IPS-20b (cell line): ENCODE measurements around the gene AGBL1.

Experiments
- H3K27ac ChIP-seq: one replicate; pipeline ENCODE4 v1.5.1; 2013; ENCODE audit warnings: low read length
- H3K27me3 ChIP-seq: 2 replicates; pipeline ENCODE4 v1.6.1; 2013; ENCODE audit warnings: mild to moderate bottlenecking, low read length, inconsistent platforms; ENCODE audit not compliant: insufficient read depth
- H3K36me3 ChIP-seq: 2 replicates; pipeline ENCODE4 v1.6.1; 2013; ENCODE audit warnings: low read depth, mild to moderate bottlenecking, inconsistent platforms, low read length, moderate library complexity; ENCODE audit not compliant: insufficient read depth
- H3K4me1 ChIP-seq: 2 replicates; pipeline ENCODE4 v1.6.1; 2013; ENCODE audit warnings: mild to moderate bottlenecking, control low read depth, inconsistent platforms, low read length, moderate library complexity; ENCODE audit not compliant: insufficient read depth
- H3K4me3 ChIP-seq: 2 replicates; pipeline ENCODE4 v1.5.1; 2013; ENCODE audit warnings: mild to moderate bottlenecking, low read length, inconsistent platforms
- H3K9ac ChIP-seq: 2 replicates; pipeline ENCODE4 v1.6.1; 2013; ENCODE audit warnings: low read depth, mild to moderate bottlenecking, inconsistent platforms, low read length, moderate library complexity
- H3K9me3 ChIP-seq: 2 replicates; pipeline ENCODE4 v1.6.1; 2013; ENCODE audit warnings: mild to moderate bottlenecking, low read depth, low read length, inconsistent platforms; ENCODE audit not compliant: insufficient read depth

The AGBL1 gene

DNA sequence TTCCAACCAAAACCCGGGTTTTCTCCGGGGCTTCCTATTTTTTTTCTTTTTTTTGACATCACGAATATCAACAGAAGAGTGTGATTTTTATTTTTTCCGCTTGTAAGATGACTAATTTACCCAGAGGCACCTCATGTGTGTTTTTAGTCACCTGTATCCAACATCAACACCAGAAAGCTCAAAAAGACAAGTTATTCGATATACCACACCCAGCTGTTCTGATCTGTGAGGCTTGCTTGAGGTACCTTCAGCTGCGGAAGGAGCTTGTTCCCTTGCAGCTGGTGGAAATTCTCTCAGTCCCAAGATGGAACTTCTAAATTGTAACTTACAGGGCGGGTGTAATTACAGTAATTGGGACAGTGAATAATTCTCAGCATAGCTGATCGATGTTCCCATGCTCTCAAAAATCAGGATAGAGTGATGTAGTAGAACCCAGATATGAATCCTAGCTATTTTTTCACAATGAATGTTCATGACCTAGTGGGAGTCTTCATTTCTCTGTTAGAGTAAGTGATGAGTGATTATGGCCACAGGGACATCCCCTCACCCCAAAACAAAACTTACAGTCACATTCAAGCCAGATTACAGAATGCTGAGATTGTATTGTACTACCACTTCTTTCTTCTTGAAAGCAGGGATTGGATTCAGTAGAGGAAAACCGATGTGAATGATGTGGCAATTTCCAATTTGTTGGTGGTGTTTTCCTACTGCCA, 232.1 kb downstream of the AGBL1 start:
- Histone ChIP-seq H3K4me1 (0 out of 2 replicates have a peak, but pooled peaks cover 6% of the 10 kb centered on the region), H3K9ac (no peak overlapping the region), H3K27me3 (no peaks in the 10 kb centered on the region), H3K36me3 (no peaks in the 10 kb centered on the region), H3K4me3 (no peak overlapping the region), H3K27ac (no peak overlapping the region), H3K9me3 (peaks cover 3% of the 10 kb centered on the region; the same call in 1 of the 2 replicates)

DNA sequence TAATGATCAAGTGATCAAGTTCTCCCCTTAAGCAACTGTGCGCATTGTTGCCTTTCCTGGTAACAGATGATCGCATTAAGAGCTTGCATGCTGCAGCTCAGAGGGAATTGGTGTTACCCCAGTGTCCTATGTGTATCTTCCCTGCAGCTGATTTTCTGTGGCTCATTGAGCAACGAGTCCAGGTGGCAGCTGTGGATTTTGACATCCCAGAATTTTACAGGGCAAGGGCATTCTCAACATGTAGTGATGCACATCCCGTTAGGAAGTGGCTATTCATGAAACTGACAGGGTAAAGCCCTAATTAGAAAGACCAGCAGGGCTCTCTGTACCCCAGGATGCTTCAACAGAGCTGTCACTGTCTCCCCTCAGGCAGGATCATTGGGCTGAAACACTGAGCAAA, 232.8 kb downstream of the AGBL1 start:
- Histone ChIP-seq H3K36me3 (no peaks in the 10 kb centered on the region), H3K9ac (no peak overlapping the region), H3K27me3 (no peaks in the 10 kb centered on the region), H3K4me1 (0 out of 2 replicates have a peak, but pooled peaks cover 6% of the 10 kb centered on the region), H3K9me3 (peaks cover 3% of the 10 kb centered on the region; the same call in 1 of the 2 replicates), H3K4me3 (no peak overlapping the region), H3K27ac (no peak overlapping the region)

DNA sequence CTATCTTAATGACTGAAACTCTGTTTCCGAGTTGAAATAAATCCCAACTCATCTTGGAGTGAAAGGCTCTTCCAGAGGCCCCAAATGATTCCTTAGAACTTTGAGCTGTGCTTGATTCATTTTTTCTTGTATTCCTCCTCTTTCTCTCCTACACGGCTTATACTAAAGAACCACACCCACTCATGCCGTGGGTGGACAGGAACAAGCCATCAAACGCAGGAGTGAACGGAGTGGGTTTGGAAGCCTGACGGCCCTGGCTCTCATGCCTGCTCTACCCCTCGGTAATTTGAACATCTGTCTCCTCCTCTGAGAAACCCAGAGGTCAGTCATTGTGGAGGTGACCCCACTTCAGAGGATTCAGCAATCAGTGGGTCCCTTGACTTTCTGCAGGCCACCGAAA, 236.5 kb downstream of the AGBL1 start:
- no peak overlapping the region for H3K9ac ChIP-seq
- 0 out of 2 replicates have a peak, but pooled peaks cover 6% of the 10 kb centered on the region for H3K4me1 ChIP-seq
- no peak overlapping the region for H3K4me3 ChIP-seq
- no peaks in the 10 kb centered on the region for H3K27me3 ChIP-seq
- no peaks in the 10 kb centered on the region for H3K9me3 ChIP-seq
- H3K27ac ChIP-seq: no peak overlapping the region
- H3K36me3 ChIP-seq: no peaks in the 10 kb centered on the region

DNA sequence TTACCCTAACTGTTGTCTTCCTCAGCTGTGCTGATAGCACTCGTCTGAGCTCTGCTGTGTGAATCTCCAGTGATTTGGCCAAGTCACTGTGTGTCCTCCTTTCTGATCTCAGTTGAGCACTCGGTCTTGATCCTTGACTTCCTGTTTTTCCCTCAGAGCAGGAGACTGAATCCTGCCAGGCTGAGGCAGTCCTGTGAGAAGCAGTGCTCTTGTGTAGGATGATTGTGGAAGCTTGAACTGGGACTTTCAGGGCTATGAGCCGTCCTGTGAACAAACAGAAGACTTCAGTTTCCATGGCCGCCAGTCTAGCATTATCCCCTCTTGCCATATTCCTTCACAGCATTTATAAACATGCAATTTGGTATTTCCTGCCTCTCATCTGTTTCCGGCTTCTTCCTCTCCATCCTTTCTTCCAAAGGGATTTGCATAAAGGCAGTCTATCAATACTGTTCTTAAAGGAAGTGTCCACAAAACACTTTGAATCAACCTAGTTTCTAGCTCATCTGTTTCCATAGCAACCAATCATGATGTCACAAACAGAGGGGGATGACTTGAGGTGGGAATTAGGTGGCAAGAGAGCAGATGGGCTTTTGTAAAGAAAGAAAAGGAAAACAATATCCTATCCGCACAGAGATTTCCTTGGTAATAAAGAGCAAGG, 237.2 kb downstream of the AGBL1 start:
- H3K27me3 ChIP-seq: no peaks in the 10 kb centered on the region
- H3K9me3 ChIP-seq: no peaks in the 10 kb centered on the region
- H3K4me3 ChIP-seq: no peak overlapping the region
- H3K9ac ChIP-seq: no peak overlapping the region
- H3K36me3 ChIP-seq: no peaks in the 10 kb centered on the region
- H3K4me1 ChIP-seq: 0 out of 2 replicates have a peak, but pooled peaks cover 6% of the 10 kb centered on the region
- H3K27ac ChIP-seq: no peak overlapping the region

GRCh38 chr15:86317384-86317740, 237.7 kb downstream of the AGBL1 start:
- H3K9ac ChIP-seq: no peak overlapping the region

DNA sequence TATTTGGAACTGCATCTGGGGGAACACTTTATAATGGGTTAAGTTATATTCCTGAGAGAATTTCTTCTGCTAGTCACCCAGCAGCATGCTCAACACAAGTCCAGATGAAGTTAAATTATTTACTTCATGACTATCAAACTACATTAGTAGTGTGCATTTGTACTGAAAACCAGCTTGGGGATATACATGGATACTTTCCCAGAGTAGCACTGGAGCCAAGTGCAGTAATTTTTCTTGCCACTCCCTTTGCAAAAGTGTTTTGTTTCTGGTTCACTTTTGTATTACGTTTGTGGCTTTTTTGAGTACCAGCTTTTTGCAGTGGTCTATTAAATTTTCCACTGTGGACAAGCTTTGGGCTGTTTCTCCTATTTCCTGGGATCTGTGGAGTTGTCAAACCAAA, 243.0 kb downstream of the AGBL1 start:
- H3K4me3 ChIP-seq: no peak overlapping the region
- no peak overlapping the region for H3K27ac ChIP-seq
- no peaks in the 10 kb centered on the region for H3K9me3 ChIP-seq
- H3K36me3 ChIP-seq: no peaks in the 10 kb centered on the region
- no peak overlapping the region for H3K9ac ChIP-seq
- H3K4me1 ChIP-seq: no peaks in the 10 kb centered on the region
- no peaks in the 10 kb centered on the region for H3K27me3 ChIP-seq

More at GRCh38 chr15:86317384-86317740, 237.7 kb downstream of the AGBL1 start:
- H3K27ac ChIP-seq: no peak overlapping the region
- H3K9me3 ChIP-seq: no peaks in the 10 kb centered on the region
- H3K36me3 ChIP-seq: no peaks in the 10 kb centered on the region
- no peak overlapping the region for H3K4me3 ChIP-seq
- 0 out of 2 replicates have a peak, but pooled peaks cover 6% of the 10 kb centered on the region for H3K4me1 ChIP-seq
- no peaks in the 10 kb centered on the region for H3K27me3 ChIP-seq

- peaks cover 22% of the 10 kb centered on the region for H3K9me3 ChIP-seq
- no peak overlapping the region for H3K9ac ChIP-seq
- H3K27ac ChIP-seq: no peak overlapping the region
- H3K4me3 ChIP-seq: no peak overlapping the region
- no peaks in the 10 kb centered on the region for H3K27me3 ChIP-seq
- H3K4me1 ChIP-seq: no peaks in the 10 kb centered on the region
- no peaks in the 10 kb centered on the region for H3K36me3 ChIP-seq
Observed at GRCh38 chr15:86327230-86327865, 247.7 kb downstream of the AGBL1 start.

GRCh38 chr15:86328658-86329057, 249.0 kb downstream of the AGBL1 start:
- no peak overlapping the region for H3K4me3 ChIP-seq
- H3K4me1 ChIP-seq: no peaks in the 10 kb centered on the region
- H3K9me3 ChIP-seq: peaks cover 22% of the 10 kb centered on the region
- H3K9ac ChIP-seq: no peak overlapping the region
- H3K27ac ChIP-seq: no peak overlapping the region
- H3K36me3 ChIP-seq: no peaks in the 10 kb centered on the region
- H3K27me3 ChIP-seq: no peaks in the 10 kb centered on the region

GRCh38 chr15:86329311-86330013, 249.8 kb downstream of the AGBL1 start:
- H3K27ac ChIP-seq: no peak overlapping the region
- no peaks in the 10 kb centered on the region for H3K4me1 ChIP-seq

DNA sequence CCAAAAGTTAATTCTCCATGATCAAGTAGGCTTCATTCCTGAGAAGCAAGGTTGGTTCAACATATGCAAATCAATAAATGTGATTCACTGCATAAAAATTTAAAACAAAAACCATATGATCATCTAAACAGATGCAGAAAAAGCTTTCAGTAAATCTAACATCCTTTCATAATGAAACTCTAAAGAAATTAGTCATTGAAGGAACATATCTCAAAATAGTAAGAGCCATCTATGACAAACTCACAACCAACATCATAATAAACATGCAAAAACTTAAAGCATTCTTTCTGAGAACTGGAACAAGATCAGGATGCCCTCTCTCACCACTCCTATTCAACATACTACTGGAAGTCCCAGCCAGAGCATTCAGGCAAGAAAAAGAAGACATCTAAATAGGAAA, 254.1 kb downstream of the AGBL1 start:
- no peaks in the 10 kb centered on the region for H3K36me3 ChIP-seq
- H3K4me1 ChIP-seq: no peaks in the 10 kb centered on the region
- H3K27ac ChIP-seq: no peak overlapping the region
- no peak overlapping the region for H3K9ac ChIP-seq
- H3K27me3 ChIP-seq: no peaks in the 10 kb centered on the region
- no peak overlapping the region for H3K4me3 ChIP-seq
- H3K9me3 ChIP-seq: peaks cover 18% of the 10 kb centered on the region

More at GRCh38 chr15:86329311-86330013, 249.8 kb downstream of the AGBL1 start:
- no peaks in the 10 kb centered on the region for H3K36me3 ChIP-seq
- no peak overlapping the region for H3K9ac ChIP-seq
- no peaks in the 10 kb centered on the region for H3K27me3 ChIP-seq
- H3K9me3 ChIP-seq: peaks cover 22% of the 10 kb centered on the region
- H3K4me3 ChIP-seq: no peak overlapping the region

- H3K27me3 ChIP-seq: no peaks in the 10 kb centered on the region
- no peaks in the 10 kb centered on the region for H3K36me3 ChIP-seq
- H3K9me3 ChIP-seq: no peaks in the 10 kb centered on the region
- H3K9ac ChIP-seq: no peak overlapping the region
- H3K4me1 ChIP-seq: no peaks in the 10 kb centered on the region
- H3K4me3 ChIP-seq: no peak overlapping the region
- no peak overlapping the region for H3K27ac ChIP-seq
Observed at GRCh38 chr15:86336051-86336788, 256.5 kb downstream of the AGBL1 start.
